Stomach (tissue), 4 donors: ENCODE data around the gene MT1G.

Source experiments
- POLR2A ChIP-seq, 4 donors: fragments of 450-650 bp; IDR thresholded peaks; one replicate each; pipeline ENCODE4 v1.6.1; 2016; ENCODE audit warnings: antibody characterized with exemption in 4 of 4, control low read depth in 2 of 4, mild to moderate bottlenecking in 1 of 4, moderate library complexity in 1 of 4
- TF ChIP-seq, protein P1 (sequence below), 7 experiments: fragments of 450-650 bp in 4 of 7; fragments of 200-600 bp in 3 of 7; sonication (generic) in 3 of 7; IDR thresholded peaks; one replicate each; pipeline ENCODE4 v1.5.1; 2016 to 2019; ENCODE audit warnings: antibody characterized with exemption in 7 of 7, control low read depth in 2 of 7, mild to moderate bottlenecking in 1 of 7

DNA sequence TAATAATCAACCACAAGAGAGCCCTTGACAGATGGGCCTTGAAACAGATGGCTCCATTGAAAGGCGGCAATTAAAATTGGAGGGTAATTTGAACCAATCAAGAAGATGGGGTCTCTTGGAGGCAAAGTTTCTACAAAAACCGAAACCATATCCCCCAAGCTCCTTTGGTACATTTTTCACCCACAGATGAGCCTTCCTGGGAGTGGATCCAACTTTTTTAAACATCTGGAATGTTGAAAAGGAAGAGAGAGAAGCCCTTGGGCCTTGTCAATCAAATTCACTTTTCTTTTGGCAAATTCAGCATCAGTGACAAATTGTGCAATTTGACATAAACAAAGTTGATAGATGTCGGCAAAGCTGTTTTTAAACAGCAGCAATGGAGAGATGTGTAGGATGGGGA lies 48.9 kb upstream of the MT1G start:
- TF ChIP-seq, protein P1, sequence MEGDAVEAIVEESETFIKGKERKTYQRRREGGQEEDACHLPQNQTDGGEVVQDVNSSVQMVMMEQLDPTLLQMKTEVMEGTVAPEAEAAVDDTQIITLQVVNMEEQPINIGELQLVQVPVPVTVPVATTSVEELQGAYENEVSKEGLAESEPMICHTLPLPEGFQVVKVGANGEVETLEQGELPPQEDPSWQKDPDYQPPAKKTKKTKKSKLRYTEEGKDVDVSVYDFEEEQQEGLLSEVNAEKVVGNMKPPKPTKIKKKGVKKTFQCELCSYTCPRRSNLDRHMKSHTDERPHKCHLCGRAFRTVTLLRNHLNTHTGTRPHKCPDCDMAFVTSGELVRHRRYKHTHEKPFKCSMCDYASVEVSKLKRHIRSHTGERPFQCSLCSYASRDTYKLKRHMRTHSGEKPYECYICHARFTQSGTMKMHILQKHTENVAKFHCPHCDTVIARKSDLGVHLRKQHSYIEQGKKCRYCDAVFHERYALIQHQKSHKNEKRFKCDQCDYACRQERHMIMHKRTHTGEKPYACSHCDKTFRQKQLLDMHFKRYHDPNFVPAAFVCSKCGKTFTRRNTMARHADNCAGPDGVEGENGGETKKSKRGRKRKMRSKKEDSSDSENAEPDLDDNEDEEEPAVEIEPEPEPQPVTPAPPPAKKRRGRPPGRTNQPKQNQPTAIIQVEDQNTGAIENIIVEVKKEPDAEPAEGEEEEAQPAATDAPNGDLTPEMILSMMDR (IDR thresholded peaks at IDR 0.05), result no peak
- no peak for TF ChIP-seq POLR2A (IDR thresholded peaks at IDR 0.05)
